GM12892 (cell line): ENCODE measurements around the gene CBY1.

ENCODE experiments used
- POLR2A ChIP-seq: IDR thresholded peaks from 2 replicates; pipeline ENCODE4 v1.6.1; 2011; ENCODE audit warnings: low read depth, low read length, control low read depth
- POLR2AphosphoS5 ChIP-seq: IDR thresholded peaks from 2 replicates; pipeline ENCODE4 v1.6.1; 2011; ENCODE audit warnings: low read depth, low read length, control low read depth
- TAF1 ChIP-seq: IDR thresholded peaks from 2 replicates; pipeline ENCODE4 v1.6.1; 2011; ENCODE audit warnings: low read depth, mild to moderate bottlenecking, control low read depth, low read length, borderline replicate concordance

DNA sequence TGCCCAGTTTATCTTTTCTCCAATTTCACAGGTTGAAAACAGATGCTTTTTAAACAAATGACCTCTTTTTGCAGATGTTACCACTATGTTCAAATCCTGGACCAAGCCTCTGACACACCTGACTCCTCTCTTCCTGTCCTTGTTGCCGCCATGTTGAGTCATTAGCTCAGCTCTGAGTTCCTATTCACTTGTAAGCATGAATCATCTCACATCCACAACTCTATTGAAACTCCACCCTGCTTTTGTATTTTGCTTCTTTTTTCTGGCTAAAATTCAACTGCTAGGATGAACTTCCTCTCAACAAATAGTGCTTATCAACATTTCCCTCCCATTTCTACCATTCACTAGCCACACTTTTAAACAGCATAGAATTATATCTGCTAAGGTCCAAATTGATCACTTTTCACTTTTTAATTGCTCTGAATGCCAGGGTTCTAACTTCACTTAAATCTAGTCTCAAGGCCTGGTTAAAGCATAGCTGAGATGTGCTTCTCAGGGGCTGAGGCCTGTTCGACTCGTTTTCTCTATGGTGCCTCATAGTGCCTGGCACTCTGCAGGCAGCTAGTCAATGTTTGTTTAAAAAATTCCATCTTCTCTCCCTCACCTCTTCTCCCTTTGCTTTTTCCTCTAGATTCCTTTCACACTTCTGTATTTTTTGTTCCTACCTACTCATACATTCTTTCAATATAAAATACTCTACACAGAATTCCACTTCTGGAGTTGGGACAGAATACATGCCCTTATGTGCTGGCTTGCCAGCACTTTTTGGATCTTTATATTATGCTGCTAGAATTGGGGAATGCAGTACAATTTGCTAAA is 40.4 kb downstream of the CBY1 start:
- TF ChIP-seq POLR2AphosphoS5 (no peak), POLR2A (no peak), TAF1 (no peak)
